IPS DF 4.7 (cell line): ENCODE results near the gene SCAP.
A peak's percentile ranks its signal among the peaks of the same experiment; 100 is the strongest.
"Not testable (repeated sequence)": the region's sequence is repeated elsewhere in the genome, so short reads cannot be mapped to it uniquely, and the experiment has no call there.

Experiments used
- DNase-seq: peaks from one replicate; pipeline ENCODE4 v3.0.0-alpha.2; 2013; ENCODE audit warnings: low spot score; ENCODE audit errors: extremely low read depth

SCAP gene

GRCh38 chr3:47399531-47400270 is 76.0 kb downstream of the SCAP start:
- no peak for DNase-seq

GRCh38 chr3:47399016-47399415 is 76.7 kb downstream of the SCAP start:
- no peak for DNase-seq

- no peak for DNase-seq
These were observed 77.5 kb downstream of the SCAP start for GRCh38 chr3:47398228-47398627.

- no peak for DNase-seq
These were observed 80.9 kb downstream of the SCAP start for GRCh38 chr3:47394881-47395280.

- no peak for DNase-seq
These were observed 81.4 kb downstream of the SCAP start for GRCh38 chr3:47394140-47394870.

GRCh38 chr3:47392933-47393332 is 82.8 kb downstream of the SCAP start:
- no peak for DNase-seq

- DNase-seq: no peak
These were observed 89.9 kb downstream of the SCAP start for GRCh38 chr3:47385796-47386195.

- DNase-seq: no peak
These were observed 90.7 kb downstream of the SCAP start for GRCh38 chr3:47385007-47385406.

GRCh38 chr3:47384425-47384824 is 91.3 kb downstream of the SCAP start:
- no peak for DNase-seq

- DNase-seq: no peak
These were observed 94.2 kb downstream of the SCAP start for GRCh38 chr3:47381317-47382157.

GRCh38 chr3:47380601-47381316 is 95.0 kb downstream of the SCAP start, which contains the start of gene PTPN23:
Gene PTPN23 (plus strand): TSS chr3:47381021. CDS start chr3:47381097, 76 bp downstream.
- DNase-seq: peak; percentile 85

GRCh38 chr3:47380026-47380600 is 95.6 kb downstream of the SCAP start:
- no peak for DNase-seq

- no peak for DNase-seq
These were observed 96.3 kb downstream of the SCAP start for GRCh38 chr3:47379411-47379899.

- no peak for DNase-seq
These were observed 96.9 kb downstream of the SCAP start for GRCh38 chr3:47378869-47379268.

GRCh38 chr3:47377186-47377585 is 98.6 kb downstream of the SCAP start:
- no peak for DNase-seq

GRCh38 chr3:47376393-47376792 is 99.3 kb downstream of the SCAP start:
- no peak for DNase-seq

GRCh38 chr3:47374587-47374986 is 101.2 kb downstream of the SCAP start:
- DNase-seq: no peak

GRCh38 chr3:47370887-47371697 is 104.6 kb downstream of the SCAP start:
- no peak for DNase-seq

GRCh38 chr3:47370020-47370419 is 105.7 kb downstream of the SCAP start:
- DNase-seq: not testable (repeated sequence)

GRCh38 chr3:47367631-47368030 is 108.1 kb downstream of the SCAP start:
- no peak for DNase-seq
